DMS79 treated with DMSO at 0.1 percent for 48 hours (cell line): ENCODE measurements around the gene ALPP.
"Not testable (repeated sequence)": the region's sequence is repeated elsewhere in the genome, so short reads cannot be mapped to it uniquely, and the experiment has no call there.

Experiments
- DNase-seq: peaks from one replicate; lab custom pipeline; 2025; lab: John Stamatoyannopoulos, UW

ALPP gene

DNA sequence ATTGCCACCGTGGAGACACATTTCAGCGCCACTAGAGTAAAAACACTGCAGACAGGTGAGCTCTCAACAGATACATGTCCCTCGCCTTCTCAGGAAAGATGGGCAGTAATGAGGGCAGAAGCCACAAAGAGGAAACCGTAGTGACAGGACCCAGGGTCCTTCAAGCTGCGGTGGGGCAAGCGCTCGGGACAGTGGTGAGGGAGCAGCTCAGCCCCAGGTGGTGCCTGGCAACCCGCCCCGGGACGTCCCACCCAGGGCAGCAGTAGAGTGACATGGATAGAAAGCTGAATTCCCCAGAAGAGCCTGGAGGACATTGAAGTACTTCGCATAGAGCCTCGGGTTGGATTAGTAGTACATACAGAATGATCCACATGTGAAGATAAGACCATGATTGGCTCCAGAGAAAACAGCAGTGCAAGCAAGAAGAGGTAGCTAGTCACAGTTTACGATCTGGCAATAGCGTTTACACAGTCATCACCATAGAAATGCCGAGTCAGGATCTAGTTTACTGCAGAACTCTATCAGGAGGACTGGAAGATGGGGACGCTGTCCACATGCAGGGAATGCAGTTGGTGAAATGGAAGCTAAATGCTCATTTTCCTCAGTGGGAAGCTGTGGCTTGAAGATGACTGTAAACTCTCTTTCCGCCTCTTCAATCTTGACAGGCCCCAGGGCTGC lies 37.4 kb upstream of the ALPP start:
- no peak for DNase-seq

- DNase-seq: no peak
Observed at GRCh38 chr2:232341739-232342126, 36.8 kb upstream of the ALPP start.

GRCh38 chr2:232342635-232343565 lies 35.7 kb upstream of the ALPP start:
- no peak for DNase-seq

DNA sequence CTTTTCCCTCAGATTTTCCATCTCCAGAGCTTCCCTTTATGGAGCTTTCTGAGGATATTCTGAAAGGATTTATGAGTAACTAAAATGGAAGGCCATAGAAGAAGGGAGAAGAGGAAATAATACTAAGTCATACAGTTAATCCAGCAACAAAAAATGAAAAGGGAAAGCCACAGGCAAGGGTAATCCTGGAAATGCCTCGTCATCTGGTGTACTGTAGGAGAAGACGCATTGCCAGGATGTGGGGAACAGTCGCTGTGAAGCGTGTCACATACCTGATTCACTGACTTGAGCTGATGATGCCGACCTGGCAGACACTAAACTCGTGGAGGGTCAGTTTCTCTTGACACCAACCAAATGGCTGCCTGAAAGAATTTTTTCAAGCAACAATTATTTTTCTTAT lies 34.7 kb upstream of the ALPP start:
- no peak for DNase-seq

GRCh38 chr2:232345251-232345650 lies 33.3 kb upstream of the ALPP start:
- no peak for DNase-seq

- DNase-seq: no peak
Observed at GRCh38 chr2:232347369-232347768, 31.2 kb upstream of the ALPP start.

GRCh38 chr2:232348936-232349335 lies 29.6 kb upstream of the ALPP start:
- DNase-seq: no peak

- no peak for DNase-seq
Observed at GRCh38 chr2:232349546-232349945, 29.0 kb upstream of the ALPP start.

- no peak for DNase-seq
Observed at GRCh38 chr2:232349946-232350635, 28.5 kb upstream of the ALPP start.

GRCh38 chr2:232350804-232351685 lies 27.5 kb upstream of the ALPP start:
- peak; percentile 38 for DNase-seq

DNA sequence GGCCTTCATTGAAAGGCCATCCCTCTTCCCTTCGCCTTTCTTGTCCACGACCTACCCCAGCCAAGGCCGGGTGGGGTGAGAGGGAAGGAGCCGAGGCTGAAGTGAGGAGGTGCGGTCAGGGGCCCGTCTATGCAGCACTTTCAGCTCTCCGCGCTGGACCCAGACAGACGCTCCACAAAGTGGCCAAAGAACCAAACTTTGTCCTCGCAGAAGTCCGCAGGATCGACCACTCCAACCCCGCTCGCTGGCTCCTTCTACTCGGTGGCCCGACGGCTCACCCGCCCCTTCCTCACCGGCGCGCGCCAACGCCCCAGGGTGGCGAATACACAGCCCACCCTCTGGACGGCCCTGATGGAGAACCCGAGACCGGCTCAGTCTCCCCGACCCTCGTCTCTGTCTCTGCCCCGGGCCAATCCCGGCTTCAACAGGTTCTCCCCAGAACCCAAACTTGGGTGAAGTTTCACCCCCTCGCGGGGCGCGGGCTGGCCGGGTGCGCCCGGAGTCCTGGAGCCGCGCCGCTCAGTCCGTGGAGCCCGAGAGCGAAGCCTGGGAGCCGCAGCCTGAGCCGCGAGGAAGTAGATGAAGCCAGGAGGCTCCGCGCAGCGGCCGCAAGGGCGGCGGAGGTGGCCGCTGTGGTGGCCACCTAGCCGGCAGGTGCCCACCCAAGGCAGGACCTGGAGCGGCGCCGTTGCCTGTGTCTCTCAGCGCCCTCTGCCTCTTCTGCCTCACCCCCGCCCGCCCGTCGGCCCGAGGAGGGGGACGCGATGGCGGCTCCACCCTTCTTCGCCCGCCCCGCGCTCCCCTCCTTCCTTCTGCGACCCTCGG lies 26.7 kb upstream of the ALPP start:
- DNase-seq: no peak

DNA sequence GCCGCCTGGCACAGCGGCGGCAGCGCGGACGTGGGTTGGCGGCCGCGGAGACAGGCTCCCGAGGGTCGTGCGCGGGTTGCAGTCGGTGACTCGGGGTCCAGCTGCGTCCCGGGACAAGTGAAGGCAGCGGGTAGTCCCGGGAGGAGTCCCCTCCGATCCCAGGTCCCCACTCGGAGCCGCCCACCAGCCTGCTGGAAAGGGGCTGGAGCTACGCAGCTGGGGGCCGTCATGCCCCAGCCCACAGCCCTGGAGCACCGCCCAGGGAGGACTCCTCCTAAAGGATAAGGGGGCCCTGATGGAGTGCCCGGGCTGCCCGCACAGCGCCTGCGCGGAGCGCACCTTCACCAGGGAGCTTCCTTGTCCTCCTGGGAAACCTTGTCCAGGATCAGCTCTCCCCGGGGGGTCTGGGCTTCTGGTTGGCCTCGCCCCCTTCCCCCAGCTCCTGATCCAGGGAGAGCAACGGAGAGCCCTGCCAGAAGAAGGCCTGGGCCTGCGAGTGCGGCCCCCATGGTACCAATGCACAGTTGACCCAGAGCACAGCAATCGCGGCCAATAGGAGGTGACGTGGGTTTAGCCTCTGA lies 25.9 kb upstream of the ALPP start:
- DNase-seq: no peak

DNA sequence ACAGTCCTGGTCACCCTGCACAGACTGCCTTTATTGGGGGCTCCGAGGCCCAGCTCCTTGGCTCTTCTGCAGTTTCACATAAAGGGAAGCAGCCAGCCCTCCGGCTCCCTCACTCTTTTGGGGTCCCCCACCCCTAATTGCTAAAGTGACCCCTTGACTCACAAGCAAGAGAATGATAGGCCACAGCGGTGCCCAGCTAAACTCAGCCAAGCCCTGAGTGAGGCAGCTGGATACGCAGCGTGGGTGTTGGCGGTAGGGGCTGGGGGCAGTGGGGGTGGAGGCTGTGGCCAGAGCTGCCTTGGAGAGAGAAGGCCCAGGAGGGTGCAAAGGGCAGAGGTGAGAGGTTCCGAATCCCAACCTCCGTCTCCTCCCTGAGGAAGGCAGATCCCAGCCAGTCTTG lies 25.5 kb upstream of the ALPP start:
- no peak for DNase-seq

DNA sequence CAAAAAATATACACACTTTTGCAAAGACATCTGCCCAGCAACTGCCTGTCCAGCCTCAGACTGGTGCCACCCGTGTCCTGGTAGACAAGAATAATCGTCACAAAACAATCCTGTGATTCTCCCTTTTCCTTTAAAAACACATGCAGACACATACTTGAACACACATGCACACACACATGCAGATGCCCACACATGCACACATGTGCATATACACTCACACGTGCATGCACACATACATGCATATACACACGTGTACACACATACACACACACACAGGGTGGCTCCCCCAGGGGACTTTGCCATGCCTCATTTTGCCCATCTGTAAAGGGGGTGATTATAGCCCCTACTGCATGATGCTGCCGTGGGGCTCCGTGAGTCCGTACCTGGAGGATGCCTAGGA lies 24.9 kb upstream of the ALPP start:
- no peak for DNase-seq

- no peak for DNase-seq
Observed at GRCh38 chr2:232354069-232354468, 24.5 kb upstream of the ALPP start.

- DNase-seq: no peak
Observed at GRCh38 chr2:232361646-232362045, 16.9 kb upstream of the ALPP start.

DNA sequence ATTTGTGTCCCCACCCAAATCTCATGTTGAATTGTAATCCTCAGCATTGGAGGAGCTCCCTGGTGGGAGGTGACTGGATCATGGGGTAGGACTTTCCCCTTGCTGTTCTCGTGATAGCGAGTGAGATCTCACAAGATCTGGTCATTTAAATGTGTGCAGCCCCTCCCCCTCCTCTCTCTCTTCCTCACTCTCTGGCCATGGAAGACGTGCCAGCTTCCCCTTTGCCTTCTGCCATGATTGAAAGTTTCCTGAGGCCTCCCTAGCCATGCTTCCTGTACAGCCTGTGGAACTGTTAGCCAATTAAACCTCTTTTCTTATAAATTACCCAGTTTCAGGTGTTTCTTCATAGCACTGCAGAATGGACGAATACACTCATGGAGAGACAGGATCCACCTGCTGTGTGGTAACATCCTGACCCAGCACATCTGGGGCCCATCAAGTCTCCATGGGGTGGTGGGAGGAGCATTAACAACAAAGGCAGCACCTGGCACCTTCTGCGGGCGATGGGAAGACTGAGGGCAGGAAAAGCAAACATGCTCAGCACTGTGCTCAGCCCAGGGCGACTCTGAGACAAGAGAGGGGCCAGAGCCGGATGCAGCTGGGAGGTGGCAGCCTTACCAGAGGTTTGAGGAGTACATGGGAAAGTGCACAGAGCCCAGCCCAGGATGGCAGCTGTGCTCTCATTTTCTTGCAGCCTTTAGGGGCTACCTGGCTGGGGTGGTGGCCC lies 16.2 kb upstream of the ALPP start:
- no peak for DNase-seq

DNA sequence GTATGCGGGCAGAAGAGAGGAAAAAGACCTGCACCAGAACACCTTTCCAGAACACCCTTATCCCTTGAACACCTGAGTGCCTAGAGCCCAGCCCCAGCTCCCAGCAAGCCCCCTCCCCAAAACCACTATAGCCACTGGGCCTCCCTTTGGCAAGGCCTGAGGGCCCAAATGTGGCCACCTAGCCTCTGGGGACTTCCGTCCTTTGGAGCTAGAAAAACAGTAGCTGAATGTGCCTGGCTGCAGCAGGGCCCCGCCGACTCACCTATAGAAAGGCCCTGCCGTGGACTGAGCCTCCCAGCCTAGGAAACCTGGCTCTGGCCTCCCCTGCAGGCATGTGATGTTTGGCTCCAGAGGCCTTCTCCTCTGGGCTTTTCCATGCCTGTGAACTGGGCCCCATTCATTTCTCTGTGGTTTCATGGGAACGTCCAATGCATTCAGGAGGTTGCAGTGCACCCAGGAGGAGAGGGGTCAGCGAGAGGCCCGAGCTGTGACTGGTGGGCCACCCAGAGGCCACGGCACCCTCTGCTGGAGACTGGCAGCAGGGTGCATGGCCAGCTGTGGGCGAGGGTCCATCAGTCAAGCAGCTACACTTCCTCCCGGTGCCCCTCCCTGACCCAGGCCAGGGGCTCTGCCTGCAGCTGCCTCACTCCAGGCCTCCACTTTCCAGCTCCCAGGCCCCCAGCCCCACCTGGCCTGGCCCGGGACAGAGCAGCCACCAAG lies 15.3 kb upstream of the ALPP start:
- DNase-seq: not testable (repeated sequence)
